Retinal pigment epithelial cell (primary cell): ENCODE data around the gene SYNPO2L.
"Not testable (repeated sequence)": the region's sequence is repeated elsewhere in the genome, so short reads cannot be mapped to it uniquely, and the experiment has no call there.

ENCODE experiments used
- DNase-seq: peaks from one replicate; pipeline ENCODE4 v3.0.0-alpha.2; 2010; ENCODE audit warnings: low read depth
- H3K4me3 ChIP-seq: 2 replicates; pipeline ENCODE4 v1.5.1; 2011; ENCODE audit warnings: mild to moderate bottlenecking, low read length, control low read depth, moderate library complexity
- TF ChIP-seq, protein P1 (sequence below): conservative IDR thresholded peaks from 2 replicates; pipeline ENCODE4 v1.5.1; 2011; ENCODE audit warnings: low read depth, low read length, control low read depth, inconsistent platforms

Gene SYNPO2L

GRCh38 chr10:73627300-73627699, 28.5 kb downstream of the SYNPO2L start:
- no peak for DNase-seq
- TF ChIP-seq, protein P1, sequence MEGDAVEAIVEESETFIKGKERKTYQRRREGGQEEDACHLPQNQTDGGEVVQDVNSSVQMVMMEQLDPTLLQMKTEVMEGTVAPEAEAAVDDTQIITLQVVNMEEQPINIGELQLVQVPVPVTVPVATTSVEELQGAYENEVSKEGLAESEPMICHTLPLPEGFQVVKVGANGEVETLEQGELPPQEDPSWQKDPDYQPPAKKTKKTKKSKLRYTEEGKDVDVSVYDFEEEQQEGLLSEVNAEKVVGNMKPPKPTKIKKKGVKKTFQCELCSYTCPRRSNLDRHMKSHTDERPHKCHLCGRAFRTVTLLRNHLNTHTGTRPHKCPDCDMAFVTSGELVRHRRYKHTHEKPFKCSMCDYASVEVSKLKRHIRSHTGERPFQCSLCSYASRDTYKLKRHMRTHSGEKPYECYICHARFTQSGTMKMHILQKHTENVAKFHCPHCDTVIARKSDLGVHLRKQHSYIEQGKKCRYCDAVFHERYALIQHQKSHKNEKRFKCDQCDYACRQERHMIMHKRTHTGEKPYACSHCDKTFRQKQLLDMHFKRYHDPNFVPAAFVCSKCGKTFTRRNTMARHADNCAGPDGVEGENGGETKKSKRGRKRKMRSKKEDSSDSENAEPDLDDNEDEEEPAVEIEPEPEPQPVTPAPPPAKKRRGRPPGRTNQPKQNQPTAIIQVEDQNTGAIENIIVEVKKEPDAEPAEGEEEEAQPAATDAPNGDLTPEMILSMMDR, result no peak
- H3K4me3 ChIP-seq, result no peak overlapping the region

GRCh38 chr10:73625884-73626752, 29.7 kb downstream of the SYNPO2L start:
- peak; percentile 93 for DNase-seq
- TF ChIP-seq, protein P1, result no peak
- H3K4me3 ChIP-seq, result peak overlapping the region; percentile 96

DNA sequence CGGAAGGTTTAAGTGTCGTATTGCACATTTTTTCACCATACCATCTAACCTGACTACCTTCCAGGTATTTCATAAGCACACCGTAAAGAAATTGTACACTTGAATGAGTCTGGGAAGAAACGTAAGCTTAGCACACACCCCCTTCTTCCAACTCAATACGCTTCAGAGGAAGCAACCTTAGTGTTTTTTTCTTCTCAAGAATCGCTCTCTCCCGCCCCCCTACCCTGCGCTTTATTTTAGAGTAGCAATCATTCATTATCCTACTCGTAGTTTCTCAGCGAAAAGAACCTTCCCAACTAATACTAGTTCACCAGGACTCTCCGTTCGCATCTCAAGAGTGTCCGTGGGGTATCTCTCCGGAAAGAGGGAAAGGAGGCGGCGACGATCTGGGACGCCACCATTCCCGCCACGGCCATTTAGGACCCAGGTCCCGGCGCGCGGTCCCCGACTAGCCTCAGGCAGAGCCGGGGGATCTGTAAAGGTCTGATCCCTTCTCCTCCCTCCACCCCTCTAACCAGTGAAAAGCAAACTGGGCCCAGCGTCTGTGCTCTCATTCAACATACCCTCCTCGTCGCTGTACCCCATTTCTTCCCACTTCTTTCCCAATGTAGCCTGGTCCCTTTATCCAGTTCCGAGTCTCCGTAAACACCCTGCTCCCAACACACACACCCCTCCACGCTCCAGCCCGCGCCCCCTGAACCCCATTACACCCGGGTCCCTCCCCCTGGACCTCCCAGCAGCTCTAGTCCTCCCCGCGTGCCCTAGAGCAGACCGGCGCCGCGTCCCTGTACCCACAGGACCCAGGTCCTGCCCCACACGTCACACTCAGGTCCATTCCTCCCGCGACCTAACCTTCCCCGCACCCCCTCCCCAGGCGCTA, 30.6 kb downstream of the SYNPO2L start:
- H3K4me3 ChIP-seq, result peak overlapping the region; percentile 96
- DNase-seq, result no peak
- TF ChIP-seq, protein P1, result peak; percentile 15

- DNase-seq, result no peak
- TF ChIP-seq, protein P1, result no peak
- no peak overlapping the region for H3K4me3 ChIP-seq
These were observed 32.8 kb downstream of the SYNPO2L start for GRCh38 chr10:73623056-73623455.

DNA sequence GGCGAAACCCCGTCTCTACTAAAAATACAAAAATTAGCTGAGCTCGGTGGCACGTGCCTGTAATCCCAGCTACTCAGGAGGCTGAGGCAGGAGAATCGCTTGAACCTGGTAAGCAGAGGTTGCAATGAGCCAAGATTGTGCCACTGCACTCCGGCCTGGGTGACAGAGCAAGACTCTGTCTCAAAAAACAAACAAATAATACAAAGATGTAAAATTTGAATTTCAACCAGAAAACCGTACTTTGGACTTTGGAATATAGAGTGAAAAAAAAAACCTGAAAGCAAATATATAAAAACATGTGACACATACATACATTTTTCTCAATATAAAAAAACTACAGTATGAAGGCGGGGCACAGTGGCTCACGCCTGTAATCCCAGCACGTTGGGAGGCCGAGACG, 34.9 kb downstream of the SYNPO2L start:
- not testable (repeated sequence) for H3K4me3 ChIP-seq, DNase-seq

- not testable (repeated sequence) for H3K4me3 ChIP-seq, DNase-seq
These were observed 38.7 kb downstream of the SYNPO2L start for GRCh38 chr10:73617143-73617542.

DNA sequence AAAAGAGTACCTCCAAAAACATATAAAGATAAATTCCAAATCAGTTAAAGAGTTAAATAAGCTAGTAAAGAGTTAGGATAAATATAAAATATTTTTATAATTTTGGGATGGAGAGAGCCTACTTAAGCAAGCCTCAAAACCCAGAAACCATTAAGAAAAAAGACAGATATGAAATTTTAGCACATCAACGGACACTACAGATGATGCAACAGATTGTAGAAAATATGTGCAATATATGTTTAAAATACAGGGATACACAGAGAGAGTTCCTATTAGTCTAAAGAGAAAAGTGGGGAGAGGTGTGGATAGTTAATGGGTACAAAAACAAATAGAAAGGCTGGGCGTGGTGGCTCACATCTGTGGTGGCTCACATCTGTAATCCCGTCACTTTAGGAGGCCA, 41.1 kb downstream of the SYNPO2L start:
- TF ChIP-seq, protein P1, result no peak
- no peak for DNase-seq
- no peak overlapping the region for H3K4me3 ChIP-seq

DNA sequence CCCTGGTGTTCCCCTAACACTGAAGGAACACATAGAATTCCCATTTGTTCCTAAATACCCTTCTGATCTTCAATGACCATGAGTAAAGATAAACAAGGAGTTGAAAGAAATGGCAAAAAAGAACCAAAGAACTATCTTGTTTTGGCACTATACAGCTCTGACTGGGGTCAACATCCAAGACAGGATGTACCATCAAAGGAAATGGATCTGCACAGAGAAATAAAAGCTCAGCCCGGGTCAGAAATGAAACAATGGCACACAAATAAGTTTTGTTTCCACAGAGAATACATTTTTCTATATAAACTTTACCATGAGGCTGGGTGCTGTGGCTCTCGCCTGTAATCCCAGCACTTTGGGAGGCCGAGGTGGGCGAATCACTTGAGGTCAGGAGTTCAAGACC, 46.7 kb downstream of the SYNPO2L start:
- DNase-seq, result no peak
- H3K4me3 ChIP-seq, result no peak overlapping the region
- TF ChIP-seq, protein P1, result no peak
